ENCODE results near the gene UST. TPM values are rescaled to one million over a fixed set of nuclear protein-coding genes. Genes with fewer than 3 reads are reported as not detected.

The UST gene
- total and polyA plus RNA-seq, 2 of the 8 experiments (the other 6 are each of a cell fraction or from before 2014, with no cell fraction given) = 13.5 to 34.5 TPM

DNA sequence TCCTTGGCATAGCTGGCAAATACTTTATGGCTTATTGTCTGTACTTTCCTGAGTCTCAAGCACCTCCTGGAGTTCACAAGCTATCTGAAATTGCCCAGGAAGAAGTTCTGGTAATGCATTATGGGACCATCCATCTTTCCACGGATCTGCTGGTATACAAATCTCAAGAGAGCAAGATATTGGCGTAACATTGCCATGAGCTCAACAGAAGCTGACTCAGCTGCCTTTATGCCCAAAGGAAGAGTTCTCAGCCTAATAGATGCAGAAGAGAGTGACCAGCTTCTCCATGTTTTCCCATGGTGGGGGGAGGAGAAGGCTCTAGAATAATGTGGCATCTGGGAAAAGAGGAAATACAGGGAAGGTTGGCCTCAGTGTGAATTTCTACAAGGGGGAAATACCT is 78.7 kb downstream of the UST start:
- POLR2A ChIA-PET (ENCODE audit: partially characterized antibody) = no interaction called here
- no peak overlapping the region for H2AFZ ChIP-seq (ENCODE audit: low read length)
- no peak overlapping the region for H2BK5ac ChIP-seq (ENCODE audit: low read depth, low read length)
- peaks cover 10% of the 10 kb centered on the region; the same call in 1 of the 2 replicates for H3K79me1 ChIP-seq (ENCODE audit: low read depth, low read length)
- 93% methylated on average over 2 of the region's 2 CpGs; no CpG with 5 or more reads in 1 of the 2 experiments for WGBS, 2 experiments (ENCODE audit: extremely low coverage in 1 of 2, insufficient coverage in 1 of 2, insufficient read length in 1 of 2, insufficient replicate concordance in 2 of 2, low coverage in 1 of 2, low lambda C conversion rate in 2 of 2, missing lambda C conversion rate in 1 of 2)
- FAIRE-seq = no peak
- H3K79me2 ChIP-seq (ENCODE audit: control insufficient read depth in 1 of 2, insufficient read depth in 2 of 2, low read length in 2 of 2) = peaks cover 4 to 93% of the 10 kb centered on the region in 2 experiments; a peak in 3 of 4 replicates
- no peak overlapping the region for H2BK12ac ChIP-seq (ENCODE audit: low read depth, low read length)
- H2BK20ac ChIP-seq (ENCODE audit: low read length) = no peak overlapping the region
- H3K56ac ChIP-seq (replicated peaks; ENCODE audit: insufficient read length, low read depth, low read length) = no peak overlapping the region
- no peak for TF ChIP-seq NANOG (IDR thresholded peaks at IDR 0.05; ENCODE audit: insufficient read depth, low read depth, low read length, poor library complexity, severe bottlenecking)
- no peak for TF ChIP-seq SIRT6 (IDR thresholded peaks at IDR 0.05; ENCODE audit: low read length)
- TF ChIP-seq ASH2L (IDR thresholded peaks at IDR 0.05; ENCODE audit: low read length) = no peak
- TF ChIP-seq PHF8 (conservative IDR thresholded peaks at IDR 0.05; ENCODE audit: low read depth, low read length) = no peak
- no peak for TF ChIP-seq KDM1A (IDR thresholded peaks at IDR 0.05; ENCODE audit: borderline replicate concordance, low read length)
- no peak for TF ChIP-seq SP2 (IDR thresholded peaks at IDR 0.05; ENCODE audit: low read length)
- no peak for TF ChIP-seq MAFK (IDR thresholded peaks at IDR 0.05; ENCODE audit: low read depth, low read length)
- TF ChIP-seq POLR2A (IDR thresholded peaks at IDR 0.05; ENCODE audit: control extremely low read depth in 1 of 2, low read depth in 2 of 2, low read length in 2 of 2) = no peak
- no peak for TF ChIP-seq TEAD4 (IDR thresholded peaks at IDR 0.05; ENCODE audit: low read depth, low read length)
- no peak for TF ChIP-seq CEBPB (IDR thresholded peaks at IDR 0.05; ENCODE audit: low read depth, low read length)
- H3K4me1 ChIP-seq (replicated peaks in 1 of 4; ENCODE audit: control insufficient read depth in 3 of 4, insufficient read depth in 4 of 4, low read length in 3 of 4) = peaks cover 0 to 4% (median 1%) of the 10 kb centered on the region in 4 experiments; a peak in 3 of 7 replicates
- H3K4me3 ChIP-seq (ENCODE audit: extremely low read depth in 1 of 4, insufficient read depth in 2 of 4, low read depth in 3 of 4, low read length in 4 of 4) = no peak overlapping the region
- no peak overlapping the region for H3K14ac ChIP-seq (ENCODE audit: insufficient read length)
- no peak overlapping the region for H3K4me2 ChIP-seq (ENCODE audit: insufficient read depth in 1 of 2, low read depth in 2 of 2, low read length in 2 of 2)
- DNase-seq (ENCODE audit: low read depth in 1 of 2, low spot score in 2 of 2) = no peak
- H3K23me2 ChIP-seq (ENCODE audit: low read depth, low read length) = peaks cover 2% of the 10 kb centered on the region; the same call in 1 of the 2 replicates
- no peak overlapping the region for H2BK120ac ChIP-seq (replicated peaks; ENCODE audit: low read depth, low read length)
- no peak overlapping the region for H2AK5ac ChIP-seq (ENCODE audit: low read depth, low read length)
- H4K8ac ChIP-seq (ENCODE audit: extremely low read depth, insufficient read depth, low read length) = no peak overlapping the region
- H3K27me3 ChIP-seq (replicated peaks in 1 of 4; ENCODE audit: control insufficient read depth in 3 of 4, extremely low read depth in 1 of 4, insufficient read depth in 3 of 4, low read length in 3 of 4) = no peaks in the 10 kb centered on the region
- no peak overlapping the region for H4K5ac ChIP-seq (ENCODE audit: insufficient read length, low read depth, low read length)
- no peak overlapping the region for H3K18ac ChIP-seq (ENCODE audit: extremely low read depth, low read length)
- H2BK15ac ChIP-seq (ENCODE audit: low read length) = no peak overlapping the region
- H3K9ac ChIP-seq (replicated peaks in 1 of 4; ENCODE audit: extremely low read depth in 1 of 4, low read depth in 3 of 4, low read length in 3 of 4) = no peak overlapping the region
- no peaks in the 10 kb centered on the region for H4K20me1 ChIP-seq (replicated peaks in 1 of 2; ENCODE audit: control insufficient read depth in 1 of 2, insufficient read depth in 2 of 2, low read length in 2 of 2)
- CTCF ChIA-PET (ENCODE audit: partially characterized antibody) = no interaction called here
- no peak overlapping the region for H3K27ac ChIP-seq (ENCODE audit: low read depth, low read length)
- no peaks in the 10 kb centered on the region for H3K9me3 ChIP-seq (ENCODE audit: insufficient read depth in 2 of 2, low read depth in 1 of 2, low read length in 1 of 2)
- H3K23ac ChIP-seq (ENCODE audit: insufficient read length) = no peak overlapping the region
- H3K36me3 ChIP-seq (ENCODE audit: control insufficient read depth in 2 of 4, insufficient read depth in 4 of 4, low read length in 3 of 4) = no peaks in the 10 kb centered on the region
- H4K91ac ChIP-seq (replicated peaks; ENCODE audit: insufficient read length, low read length) = no peak overlapping the region
- H3K4ac ChIP-seq (replicated peaks; ENCODE audit: insufficient read length, low read depth, low read length) = no peak overlapping the region

Data from H1 (cell line).